IMR-90 (cell line): ENCODE data around the gene BCAS3. TPM values are rescaled to one million over a fixed set of nuclear protein-coding genes. Genes with fewer than 3 reads are reported as not detected.

Experiments used
- ATAC-seq: fragments of 200-7000 bp; cut with Tn5 transposase; 2 replicates; pipeline ENCODE4 v1.9.1; 2020; ENCODE audit warnings: low read depth, mild to moderate bottlenecking, moderate library complexity
- BruUV-seq: library from RNA; stranded (reverse); fragments of 400-500 nt; replicated peaks from 2 replicates; lab custom pipeline; 2021; lab: Mats Ljungman, UMichigan
- CTCF ChIA-PET: fragments of 300-600 bp; formaldehyde crosslinking; extraction: SDS; loops from one replicate; lab custom pipeline; 2021; ENCODE audit warnings: antibody characterized with exemption; lab: Yijun Ruan, JAX
- POLR2A ChIA-PET: fragments of 300-600 bp; sonication (Branson Sonifier 250); formaldehyde crosslinking; loops from one replicate; lab custom pipeline; 2022; ENCODE audit warnings: antibody characterized with exemption; ENCODE audit not compliant: unreplicated experiment; lab: Charles Lee
- DNase-seq: peaks from one replicate; pipeline ENCODE4 v3.0.0; 2013
- H2AFZ ChIP-seq: replicated peaks from 2 replicates; pipeline ENCODE3; 2013; ENCODE audit warnings: low read length, mild to moderate bottlenecking; ENCODE audit not compliant: poor library complexity
- H2AK5ac ChIP-seq: 2 replicates; pipeline ENCODE4 v1.6.1; 2013; ENCODE audit warnings: low read depth, low read length, inconsistent platforms
- H2AK9ac ChIP-seq: replicated peaks from 2 replicates; pipeline ENCODE3; 2013; ENCODE audit warnings: mild to moderate bottlenecking, low read depth, low read length, moderate library complexity; ENCODE audit not compliant: poor library complexity
- H2BK120ac ChIP-seq: 2 replicates; pipeline ENCODE4 v1.6.1; 2013; ENCODE audit warnings: low read depth, low read length, inconsistent platforms
- H2BK15ac ChIP-seq: 3 replicates; pipeline ENCODE4 v1.6.1; 2013; ENCODE audit warnings: low read depth, low read length, inconsistent platforms
- H2BK20ac ChIP-seq: 2 replicates; pipeline ENCODE4 v1.6.1; 2013; ENCODE audit warnings: low read depth, mild to moderate bottlenecking, inconsistent platforms, low read length, moderate library complexity
- H2BK5ac ChIP-seq: 2 replicates; pipeline ENCODE4 v1.6.1; 2013; ENCODE audit warnings: mild to moderate bottlenecking, low read depth, low read length, inconsistent platforms; ENCODE audit not compliant: poor library complexity, severe bottlenecking
- H3K14ac ChIP-seq: replicated peaks from 2 replicates; pipeline ENCODE4 v1.6.1; 2013; ENCODE audit warnings: low read depth, low read length, inconsistent platforms
- H3K18ac ChIP-seq: 2 replicates; pipeline ENCODE4 v1.6.1; 2013; ENCODE audit warnings: low read depth, low read length, control low read depth
- H3K23ac ChIP-seq: 2 replicates; pipeline ENCODE4 v1.6.1; 2013; ENCODE audit warnings: low read depth, low read length, inconsistent platforms
- H3K27ac ChIP-seq: 2 replicates; pipeline ENCODE4 v1.5.1; 2013; ENCODE audit warnings: mild to moderate bottlenecking, control low read depth, low read length; ENCODE audit not compliant: insufficient read depth
- H3K27me3 ChIP-seq: 2 replicates; pipeline ENCODE4 v1.6.1; 2013; ENCODE audit warnings: low read length; ENCODE audit not compliant: control insufficient read depth, insufficient read depth
- H3K36me3 ChIP-seq: 2 replicates; pipeline ENCODE4 v1.6.1; 2013; ENCODE audit warnings: low read length, mixed read lengths; ENCODE audit not compliant: control insufficient read depth, insufficient read depth
- H3K4ac ChIP-seq: 2 replicates; pipeline ENCODE4 v1.6.1; 2013; ENCODE audit warnings: low read depth, low read length, inconsistent platforms
- H3K4me1 ChIP-seq: 2 replicates; pipeline ENCODE4 v1.6.1; 2013; ENCODE audit warnings: low read length, mixed read lengths; ENCODE audit not compliant: control insufficient read depth, insufficient read depth
- H3K4me2 ChIP-seq: 2 replicates; pipeline ENCODE4 v1.6.1; 2013; ENCODE audit warnings: low read depth, mild to moderate bottlenecking, control low read depth, low read length, moderate library complexity
- H3K4me3 ChIP-seq: 2 replicates; pipeline ENCODE4 v1.5.1; 2013; ENCODE audit warnings: low read depth, mild to moderate bottlenecking, control low read depth, low read length, moderate library complexity; ENCODE audit not compliant: insufficient read depth
- H3K56ac ChIP-seq: 2 replicates; pipeline ENCODE4 v1.6.1; 2013; ENCODE audit warnings: low read length, inconsistent platforms; ENCODE audit not compliant: insufficient read depth; ENCODE audit errors: extremely low read depth
- H3K79me1 ChIP-seq, 2 experiments: 2 replicates each; pipeline ENCODE4 v1.6.1; 2013; ENCODE audit warnings: low read length in 2 of 2, inconsistent platforms in 1 of 2, low read depth in 1 of 2
- H3K9ac ChIP-seq: 2 replicates; pipeline ENCODE4 v1.6.1; 2013; ENCODE audit warnings: low read depth, low read length, control low read depth
- H3K9me1 ChIP-seq: 2 replicates; pipeline ENCODE4 v1.6.1; 2013; ENCODE audit warnings: low read length, inconsistent platforms; ENCODE audit not compliant: insufficient read depth
- H3K9me3 ChIP-seq: 2 replicates; pipeline ENCODE4 v1.6.1; 2013; ENCODE audit warnings: low read length; ENCODE audit not compliant: control insufficient read depth, insufficient read depth
- H4K20me1 ChIP-seq: 2 replicates; pipeline ENCODE4 v1.6.1; 2013; ENCODE audit warnings: low read length, inconsistent platforms; ENCODE audit not compliant: insufficient read depth
- H4K5ac ChIP-seq: 2 replicates; pipeline ENCODE4 v1.6.1; 2013; ENCODE audit warnings: mild to moderate bottlenecking, low read depth, low read length, control low read depth
- H4K8ac ChIP-seq, 2 experiments: 2 replicates each; pipeline ENCODE4 v1.6.1; 2013; ENCODE audit warnings: low read depth in 2 of 2, low read length in 2 of 2, control low read depth in 1 of 2, inconsistent platforms in 1 of 2
- H4K91ac ChIP-seq: 2 replicates; pipeline ENCODE4 v1.6.1; 2013; ENCODE audit warnings: low read depth, low read length, inconsistent platforms; ENCODE audit not compliant: insufficient read depth
- MXI1 ChIP-seq: IDR thresholded peaks from 2 replicates; pipeline ENCODE4 v1.6.1; 2012; ENCODE audit warnings: low read depth, mild to moderate bottlenecking, low read length, moderate library complexity, borderline replicate concordance
- SMC3 ChIP-seq: fragments of 150-350 bp; IDR thresholded peaks from 2 replicates; pipeline ENCODE4 v1.6.1; 2016; ENCODE audit warnings: low read depth, mild to moderate bottlenecking, antibody characterized with exemption, low read length, moderate library complexity
- WGBS, 2 experiments: methylation state at CpG; one replicate each; pipeline versions ENCODE4 v1.1.5 to v1.1.7; 2013; ENCODE audit warnings: missing lambda C conversion rate in 2 of 2; ENCODE audit not compliant: insufficient read length in 1 of 2; ENCODE audit errors: extremely low coverage in 2 of 2; 5-methylcytosine and 5-hydroxymethylcytosine counted together
- dilution Hi-C: fragments of 300-500 bp; cut with HindIII; formaldehyde crosslinking; loops from one replicate; pipeline ENCODE4 v1.14.3; 2018; ENCODE audit warnings: low sequenced_read_pairs; ENCODE audit not compliant: unreplicated experiment
- in situ Hi-C: fragments of 300-500 bp; cut with MboI; formaldehyde crosslinking; loops from 3 replicates; pipeline ENCODE4 v1.14.3; 2019; ENCODE audit warnings: low sequenced_read_pairs, inconsistent platforms, mixed read lengths
- intact Hi-C: fragments of 100-400 bp; cut with micrococcal nuclease; formaldehyde crosslinking; loops from 2 replicates; pipeline ENCODE4 v1.10.0; 2022
- polyA plus RNA-seq, 3 experiments: library from polyadenylated mRNA; depleted of rRNA; stranded (reverse); fragments of >200 nt; gene quantifications; 2 replicates each; pipeline ENCODE4 v1.2.3, GENCODE V29; 2012; ENCODE audit warnings: low replicate concordance in 1 of 3
- total RNA-seq: library from RNA; depleted of rRNA; stranded (reverse); fragments of >200 nt; gene quantifications from 2 replicates; pipeline ENCODE4 v1.2.3, GENCODE V29; 2012

BCAS3 gene
- total and polyA plus RNA-seq, 2 of the 4 experiments (the other 2 are of a cell fraction), result 6.3 to 27.1 TPM

DNA sequence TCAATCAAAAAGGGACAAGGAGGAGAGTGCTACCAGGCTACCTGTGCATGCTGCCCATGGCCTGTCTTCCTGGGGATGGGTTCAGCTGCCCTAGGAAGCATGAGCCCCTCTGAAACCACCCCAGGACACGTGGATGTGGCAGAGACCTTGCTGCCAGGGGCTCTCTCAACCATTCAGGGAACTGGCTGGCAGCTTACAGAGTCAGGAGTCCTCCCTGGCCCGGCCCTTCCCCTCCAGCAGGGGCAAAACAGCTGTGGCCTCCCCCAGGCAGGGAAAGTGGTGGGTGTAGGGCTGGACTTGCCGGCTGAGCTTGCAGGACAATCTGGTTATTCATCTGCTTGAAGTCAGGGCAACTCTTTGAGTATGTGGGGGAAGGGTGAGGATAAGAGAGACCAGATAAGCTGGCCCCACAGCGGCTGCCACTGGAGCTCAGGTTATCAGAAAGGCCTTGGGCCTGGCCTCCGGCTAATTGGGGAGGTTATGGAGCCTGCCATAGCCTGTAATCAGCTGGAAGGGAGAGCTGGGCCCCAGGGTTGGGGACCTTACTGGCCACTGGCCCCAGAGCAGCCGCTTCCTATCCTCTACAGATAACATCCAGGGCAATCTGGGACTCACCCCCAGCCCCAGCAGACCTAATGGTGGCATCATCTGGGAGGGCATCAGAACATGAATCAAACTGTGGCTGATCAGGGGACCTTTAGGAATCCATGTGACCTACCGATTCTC is 716.4 kb downstream of the BCAS3 start:
- in situ Hi-C loops (loop anchor here (5.0 kb wide), 3 partner anchors 82 to 392 kb away; no protein-coding TSS in a partner anchor), dilution Hi-C loops (no loop called here), intact Hi-C loops (loop anchor here (10.0 kb wide), 1 partner anchor 489 kb away; no protein-coding TSS in a partner anchor)
- peaks cover 6% of the 10 kb centered on the region; the same call in 1 of the 2 replicates for H3K36me3 ChIP-seq
- H2BK15ac ChIP-seq, result peak overlapping the region; percentile 77; the same call in 1 of the 3 replicates
- peaks cover 8% of the 10 kb centered on the region for H4K20me1 ChIP-seq
- CTCF ChIA-PET, result interaction anchor here (1.4 to 2.0 kb wide), 2 partner anchors 393 to 673 kb away, joined by 4 to 10 read pairs; no protein-coding TSS in a partner anchor
- peaks cover 6 to 69% of the 10 kb centered on the region in 2 experiments for H3K79me1 ChIP-seq
- peak overlapping the region; percentile 65 for H2AK9ac ChIP-seq
- H3K18ac ChIP-seq, result peak overlapping the region; percentile 16
- H2BK20ac ChIP-seq, result peak overlapping the region; percentile 44; the same call in 1 of the 2 replicates
- peak overlapping the region; percentile 82 to 89 for H4K8ac ChIP-seq
- H2BK120ac ChIP-seq, result peak overlapping the region; percentile 96
- H3K27me3 ChIP-seq, result no peaks in the 10 kb centered on the region
- WGBS, 2 experiments, result 43% methylated on average over 1 of the region's 7 CpGs; no CpG with 5 or more reads in 1 of the 2 experiments
- H2AFZ ChIP-seq, result no peak overlapping the region
- no peak overlapping the region for H3K56ac ChIP-seq
- peak overlapping the region; percentile 83 for H4K91ac ChIP-seq
- H3K4ac ChIP-seq, result peak overlapping the region; percentile 100
- peak overlapping the region; percentile 10 for H4K5ac ChIP-seq
- peak overlapping the region; percentile 53; the same call in 1 of the 2 replicates for H3K9ac ChIP-seq
- H3K4me1 ChIP-seq, result peaks cover 26% of the 10 kb centered on the region
- peak overlapping the region; percentile 97 for H3K23ac ChIP-seq
- H3K9me3 ChIP-seq, result no peaks in the 10 kb centered on the region
- peak; percentile 81 for DNase-seq
- peak overlapping the region; percentile 99 for H3K27ac ChIP-seq
- TF ChIP-seq MXI1, result no peak
- TF ChIP-seq SMC3, result peak; percentile 17; the same call in 1 of the 2 replicates
- BruUV-seq, result TSS peak; percentile 18
- ATAC-seq, result peak; percentile 7; the same call in 1 of the 2 replicates
- H3K4me3 ChIP-seq, result no peak overlapping the region
- H3K14ac ChIP-seq, result peak overlapping the region; percentile 88
- POLR2A ChIA-PET, result interaction anchor here (0.5 to 1.3 kb wide), 7 partner anchors 8 to 218 kb away, joined by 3 to 7 read pairs (median 3); no protein-coding TSS in a partner anchor
- peaks cover 27% of the 10 kb centered on the region for H3K9me1 ChIP-seq
- peak overlapping the region; percentile 4; the same call in 1 of the 2 replicates for H3K4me2 ChIP-seq
- peak overlapping the region; percentile 98 for H2AK5ac ChIP-seq
- peak overlapping the region; percentile 44 for H2BK5ac ChIP-seq
